Lower leg skin (tissue), 3 donors: ENCODE measurements around the gene ERC2.

Experiments used
- POLR2A ChIP-seq, 2 donors: fragments of 450-650 bp; IDR thresholded peaks; one replicate each; pipeline ENCODE4 v1.6.1; 2016 to 2017; ENCODE audit warnings: antibody characterized with exemption in 2 of 2, mild to moderate bottlenecking in 1 of 2, moderate library complexity in 1 of 2
- TF ChIP-seq, protein P1 (sequence below), 3 donors: fragments of 450-650 bp; IDR thresholded peaks; one replicate each; pipeline ENCODE4 v1.5.1; 2016; ENCODE audit warnings: antibody characterized with exemption in 3 of 3, mild to moderate bottlenecking in 3 of 3, moderate library complexity in 2 of 3

DNA sequence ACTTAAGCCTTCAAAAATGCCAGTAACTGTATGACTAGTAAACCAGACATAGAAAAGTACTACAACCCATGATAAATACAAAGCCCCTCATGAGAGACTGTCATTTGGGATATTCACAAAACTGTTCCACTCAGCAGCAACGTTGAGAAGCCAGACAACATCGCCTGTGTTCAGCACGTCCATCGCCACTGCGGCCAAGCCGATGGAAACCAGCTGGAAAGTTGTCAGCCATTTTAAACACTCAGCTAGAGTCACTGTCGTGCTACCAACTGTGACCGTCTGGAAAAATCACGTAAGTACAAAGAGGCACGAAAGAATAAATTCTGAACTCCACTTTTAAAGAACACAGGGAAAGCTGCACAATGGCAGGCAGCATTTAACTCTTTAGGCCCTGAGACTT is 640.5 kb downstream of the ERC2 start:
- TF ChIP-seq, protein P1, sequence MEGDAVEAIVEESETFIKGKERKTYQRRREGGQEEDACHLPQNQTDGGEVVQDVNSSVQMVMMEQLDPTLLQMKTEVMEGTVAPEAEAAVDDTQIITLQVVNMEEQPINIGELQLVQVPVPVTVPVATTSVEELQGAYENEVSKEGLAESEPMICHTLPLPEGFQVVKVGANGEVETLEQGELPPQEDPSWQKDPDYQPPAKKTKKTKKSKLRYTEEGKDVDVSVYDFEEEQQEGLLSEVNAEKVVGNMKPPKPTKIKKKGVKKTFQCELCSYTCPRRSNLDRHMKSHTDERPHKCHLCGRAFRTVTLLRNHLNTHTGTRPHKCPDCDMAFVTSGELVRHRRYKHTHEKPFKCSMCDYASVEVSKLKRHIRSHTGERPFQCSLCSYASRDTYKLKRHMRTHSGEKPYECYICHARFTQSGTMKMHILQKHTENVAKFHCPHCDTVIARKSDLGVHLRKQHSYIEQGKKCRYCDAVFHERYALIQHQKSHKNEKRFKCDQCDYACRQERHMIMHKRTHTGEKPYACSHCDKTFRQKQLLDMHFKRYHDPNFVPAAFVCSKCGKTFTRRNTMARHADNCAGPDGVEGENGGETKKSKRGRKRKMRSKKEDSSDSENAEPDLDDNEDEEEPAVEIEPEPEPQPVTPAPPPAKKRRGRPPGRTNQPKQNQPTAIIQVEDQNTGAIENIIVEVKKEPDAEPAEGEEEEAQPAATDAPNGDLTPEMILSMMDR (IDR thresholded peaks at IDR 0.05): no peak
- no peak for TF ChIP-seq POLR2A (IDR thresholded peaks at IDR 0.05)
